Parathyroid adenoma (tissue), 2 donors: Measurements from ENCODE around the gene NAV2.

Source experiments
- H2AFZ ChIP-seq: fragments of 300-600 bp; sonication (generic); one replicate; pipeline ENCODE4 v1.7.0; 2017; ENCODE audit warnings: antibody characterized with exemption, mild to moderate bottlenecking
- H3K27ac ChIP-seq: fragments of 300-600 bp; sonication (generic); one replicate; pipeline ENCODE4 v1.7.0; 2017
- H3K27me3 ChIP-seq: fragments of 300-600 bp; sonication (generic); one replicate; pipeline ENCODE4 v1.7.0; 2017; ENCODE audit warnings: low read length; ENCODE audit not compliant: control insufficient read depth, insufficient read depth
- H3K36me3 ChIP-seq: fragments of 300-600 bp; sonication (generic); one replicate; pipeline ENCODE4 v1.7.0; 2017; ENCODE audit warnings: low read length; ENCODE audit not compliant: control insufficient read depth, insufficient read depth
- H3K4me1 ChIP-seq: fragments of 300-600 bp; sonication (generic); one replicate; pipeline ENCODE4 v1.7.0; 2017; ENCODE audit warnings: control low read depth
- H3K4me2 ChIP-seq: fragments of 300-600 bp; sonication (generic); one replicate; pipeline ENCODE4 v1.7.0; 2017; ENCODE audit warnings: low read length
- H3K4me3 ChIP-seq: fragments of 300-600 bp; sonication (generic); one replicate; pipeline ENCODE4 v1.7.0; 2017; ENCODE audit warnings: low read depth, low read length
- H3K79me2 ChIP-seq: fragments of 300-600 bp; sonication (generic); one replicate; pipeline ENCODE4 v1.7.0; 2017; ENCODE audit warnings: control low read depth
- H3K9ac ChIP-seq: fragments of 300-600 bp; sonication (generic); one replicate; pipeline ENCODE4 v1.7.0; 2017; ENCODE audit warnings: mild to moderate bottlenecking
- H3K9me3 ChIP-seq: fragments of 300-600 bp; sonication (generic); one replicate; pipeline ENCODE4 v1.7.0; 2017; ENCODE audit warnings: low read length; ENCODE audit not compliant: control insufficient read depth
- TF ChIP-seq, protein P1 (sequence below): fragments of 300-600 bp; sonication (generic); IDR thresholded peaks from one replicate; pipeline ENCODE4 v1.7.0; 2017; ENCODE audit warnings: antibody characterized with exemption, mild to moderate bottlenecking
- donor health status: primary hyperparathyroidism.

The NAV2 gene

DNA sequence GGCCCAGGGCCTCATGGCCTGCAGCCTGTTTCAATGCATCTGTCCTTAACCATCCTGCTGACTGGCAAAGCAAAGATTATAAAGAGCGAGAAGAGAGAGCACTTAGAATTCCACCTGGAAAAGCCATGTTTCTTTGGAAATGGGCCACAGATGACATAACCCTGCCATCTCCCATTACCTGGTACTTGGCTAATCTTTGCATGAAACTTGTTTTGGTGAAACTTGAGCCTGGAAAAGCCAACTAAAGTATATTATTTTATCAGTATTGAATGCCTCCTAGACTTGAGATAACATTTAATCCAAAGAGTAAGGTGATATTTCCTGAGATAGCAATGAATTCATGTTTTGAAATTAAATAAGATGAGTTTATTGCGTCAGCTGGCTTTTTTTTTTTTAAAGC lies 72.6 kb downstream of the NAV2 start:
- Histone ChIP-seq H3K4me2 (no peak overlapping the region), H3K4me3 (no peak overlapping the region), H3K27ac (no peak overlapping the region), H3K79me2 (no peaks in the 10 kb centered on the region), H3K4me1 (no peaks in the 10 kb centered on the region), H3K9ac (no peak overlapping the region), H3K9me3 (no peaks in the 10 kb centered on the region), H3K36me3 (no peaks in the 10 kb centered on the region), H2AFZ (no peak overlapping the region), H3K27me3 (no peaks in the 10 kb centered on the region)
- TF ChIP-seq, protein P1, sequence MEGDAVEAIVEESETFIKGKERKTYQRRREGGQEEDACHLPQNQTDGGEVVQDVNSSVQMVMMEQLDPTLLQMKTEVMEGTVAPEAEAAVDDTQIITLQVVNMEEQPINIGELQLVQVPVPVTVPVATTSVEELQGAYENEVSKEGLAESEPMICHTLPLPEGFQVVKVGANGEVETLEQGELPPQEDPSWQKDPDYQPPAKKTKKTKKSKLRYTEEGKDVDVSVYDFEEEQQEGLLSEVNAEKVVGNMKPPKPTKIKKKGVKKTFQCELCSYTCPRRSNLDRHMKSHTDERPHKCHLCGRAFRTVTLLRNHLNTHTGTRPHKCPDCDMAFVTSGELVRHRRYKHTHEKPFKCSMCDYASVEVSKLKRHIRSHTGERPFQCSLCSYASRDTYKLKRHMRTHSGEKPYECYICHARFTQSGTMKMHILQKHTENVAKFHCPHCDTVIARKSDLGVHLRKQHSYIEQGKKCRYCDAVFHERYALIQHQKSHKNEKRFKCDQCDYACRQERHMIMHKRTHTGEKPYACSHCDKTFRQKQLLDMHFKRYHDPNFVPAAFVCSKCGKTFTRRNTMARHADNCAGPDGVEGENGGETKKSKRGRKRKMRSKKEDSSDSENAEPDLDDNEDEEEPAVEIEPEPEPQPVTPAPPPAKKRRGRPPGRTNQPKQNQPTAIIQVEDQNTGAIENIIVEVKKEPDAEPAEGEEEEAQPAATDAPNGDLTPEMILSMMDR = no peak

- Histone ChIP-seq H2AFZ (no peak overlapping the region), H3K4me2 (no peak overlapping the region), H3K27ac (no peak overlapping the region), H3K36me3 (no peaks in the 10 kb centered on the region), H3K4me1 (no peaks in the 10 kb centered on the region), H3K4me3 (no peak overlapping the region), H3K27me3 (no peaks in the 10 kb centered on the region), H3K9me3 (no peaks in the 10 kb centered on the region), H3K79me2 (no peaks in the 10 kb centered on the region), H3K9ac (no peak overlapping the region)
- TF ChIP-seq, protein P1 = no peak
Measured at GRCh38 chr11:19786644-19787043, 74.0 kb downstream of the NAV2 start.

DNA sequence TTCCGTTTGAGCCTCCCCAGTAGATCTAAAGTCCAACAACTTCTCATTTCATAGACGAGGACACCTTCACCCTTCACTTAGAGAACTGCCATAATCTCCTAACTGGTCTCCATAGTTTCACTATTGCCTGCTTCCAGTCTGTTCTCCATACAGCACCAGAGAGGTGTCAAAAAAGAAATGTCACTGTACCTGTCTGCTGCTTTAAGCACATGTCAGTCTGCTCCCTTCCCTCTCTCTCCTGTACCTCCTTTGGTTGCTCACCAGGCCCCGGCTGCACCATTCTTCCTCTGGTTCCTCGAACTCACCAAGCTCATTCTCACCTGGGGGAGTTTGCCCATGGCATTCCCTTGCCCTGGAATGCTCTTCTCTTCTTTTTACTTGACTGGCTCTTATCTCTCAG lies 75.8 kb downstream of the NAV2 start:
- Histone ChIP-seq H3K4me2 (no peak overlapping the region), H3K4me3 (no peak overlapping the region), H2AFZ (no peak overlapping the region), H3K79me2 (no peaks in the 10 kb centered on the region), H3K9ac (no peak overlapping the region), H3K27me3 (no peaks in the 10 kb centered on the region), H3K9me3 (no peaks in the 10 kb centered on the region), H3K36me3 (no peaks in the 10 kb centered on the region), H3K27ac (no peak overlapping the region), H3K4me1 (no peaks in the 10 kb centered on the region)
- TF ChIP-seq, protein P1 = no peak

GRCh38 chr11:19789245-19789644 lies 76.6 kb downstream of the NAV2 start:
- H2AFZ ChIP-seq = no peak overlapping the region
- no peaks in the 10 kb centered on the region for H3K9me3 ChIP-seq
- H3K4me1 ChIP-seq = no peaks in the 10 kb centered on the region
- no peak overlapping the region for H3K27ac ChIP-seq
- H3K27me3 ChIP-seq = no peaks in the 10 kb centered on the region
- H3K4me3 ChIP-seq = no peak overlapping the region
- H3K9ac ChIP-seq = no peak overlapping the region
- TF ChIP-seq, protein P1 = no peak
- H3K36me3 ChIP-seq = no peaks in the 10 kb centered on the region
- H3K79me2 ChIP-seq = no peaks in the 10 kb centered on the region
- no peak overlapping the region for H3K4me2 ChIP-seq

- no peak overlapping the region for H2AFZ ChIP-seq
- no peak overlapping the region for H3K9ac ChIP-seq
- TF ChIP-seq, protein P1 = no peak
- H3K4me1 ChIP-seq = no peaks in the 10 kb centered on the region
- H3K79me2 ChIP-seq = no peaks in the 10 kb centered on the region
- no peaks in the 10 kb centered on the region for H3K36me3 ChIP-seq
- H3K4me3 ChIP-seq = no peak overlapping the region
- H3K4me2 ChIP-seq = no peak overlapping the region
- H3K27me3 ChIP-seq = no peaks in the 10 kb centered on the region
- no peak overlapping the region for H3K27ac ChIP-seq
- H3K9me3 ChIP-seq = no peaks in the 10 kb centered on the region
Measured at GRCh38 chr11:19789835-19790710, 77.4 kb downstream of the NAV2 start.
